Measurements from ENCODE around the gene ZSWIM4.

Gene ZSWIM4

DNA sequence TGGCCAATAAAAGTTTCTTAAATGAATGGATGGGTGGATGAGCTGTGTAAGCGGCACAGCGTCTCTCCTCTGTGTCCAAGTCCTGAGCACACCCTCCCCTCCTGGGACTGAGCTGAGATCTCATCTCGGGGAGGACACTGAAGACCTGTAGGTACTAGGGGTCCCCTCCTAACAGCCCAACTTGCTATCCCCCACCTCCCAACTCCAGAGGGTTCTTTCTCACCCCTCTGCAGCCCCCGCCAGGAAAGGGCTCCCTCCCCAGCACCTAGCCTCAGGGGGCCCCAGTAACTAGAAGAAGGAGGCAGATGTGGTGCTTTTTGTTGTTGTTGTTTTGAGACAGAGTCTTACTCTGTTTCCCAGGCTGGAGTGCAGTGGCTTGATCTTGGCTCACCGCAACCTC, 80.6 kb downstream of the ZSWIM4 start:
- no peak for DNase-seq (ENCODE audit: low spot score)

DNA sequence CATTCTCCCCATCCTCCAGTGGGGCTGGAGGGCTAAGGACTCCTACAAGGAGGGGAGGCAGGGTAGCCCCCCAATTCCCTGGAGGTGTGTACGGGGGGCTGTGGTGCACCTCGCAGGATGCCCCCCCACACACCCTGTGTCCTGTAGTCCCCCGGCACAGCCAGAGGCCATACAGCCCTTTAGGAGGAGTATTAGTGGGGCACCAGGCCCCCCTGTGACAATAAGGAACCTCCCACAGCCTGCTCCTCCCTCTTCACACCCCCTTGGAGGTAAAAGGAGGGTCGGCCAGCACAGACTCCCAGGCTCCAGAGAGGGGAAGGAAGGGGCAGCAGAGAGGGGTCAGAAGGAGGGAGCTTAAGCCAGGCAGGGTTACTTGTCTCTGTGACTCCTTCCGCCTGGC, 81.6 kb downstream of the ZSWIM4 start, which contains the start of gene NANOS3:
TSS of gene NANOS3 (plus strand) at position 301 of the 400 bp plus-strand sequence. CDS start 115 bp downstream, outside the sequence.
- DNase-seq (ENCODE audit: low spot score): no peak

DNA sequence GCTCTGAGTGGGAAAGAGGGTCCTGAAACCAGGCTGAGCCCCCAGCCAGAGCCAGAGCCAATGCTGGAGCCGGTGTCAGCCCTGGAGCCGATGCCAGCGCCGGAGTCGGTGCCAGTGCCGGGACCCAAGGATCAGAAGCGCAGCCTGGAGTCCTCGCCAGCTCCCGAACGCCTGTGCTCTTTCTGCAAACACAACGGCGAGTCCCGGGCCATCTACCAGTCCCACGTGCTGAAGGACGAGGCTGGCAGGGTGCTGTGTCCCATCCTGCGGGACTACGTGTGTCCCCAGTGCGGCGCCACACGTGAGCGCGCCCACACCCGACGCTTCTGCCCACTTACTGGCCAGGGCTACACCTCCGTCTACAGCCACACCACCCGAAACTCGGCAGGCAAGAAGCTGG, 82.1 kb downstream of the ZSWIM4 start:
- no peak for DNase-seq (ENCODE audit: low spot score)

- peak; percentile 92 for DNase-seq (ENCODE audit: low spot score)
Measured at GRCh38 chr19:13880059-13881043, 85.1 kb downstream of the ZSWIM4 start.

GRCh38 chr19:13881251-13881691, 86.0 kb downstream of the ZSWIM4 start:
- no peak for DNase-seq (ENCODE audit: low spot score)

Data from putamen (tissue), 1 donor.